ENCODE data around the gene TEX36.

- TF ChIP-seq CTCF (IDR thresholded peaks at IDR 0.05) (no peak), POLR2A (IDR thresholded peaks at IDR 0.05) (no peak)
These were observed 73.1 kb downstream of the TEX36 start for GRCh38 chr10:125609859-125610258.

Data from uterus (tissue), 2 donors.